ENCODE measurements around the gene SFXN1.

The SFXN1 gene

GRCh38 chr5:175548626-175549311 lies 70.4 kb downstream of the SFXN1 start:
- Histone ChIP-seq H3K27ac (ENCODE audit: insufficient read depth, low read length, poor library complexity, severe bottlenecking) (no peak overlapping the region), H3K4me1 (ENCODE audit: control insufficient read depth, insufficient read depth, low read length, poor library complexity, severe bottlenecking) (peaks cover 2% of the 10 kb centered on the region), H3K27me3 (replicated peaks; ENCODE audit: control insufficient read depth, insufficient read depth, low read length, poor library complexity, severe bottlenecking) (no peaks in the 10 kb centered on the region), H3K9me3 (ENCODE audit: control insufficient read depth, low read length) (no peaks in the 10 kb centered on the region), H3K36me3 (ENCODE audit: control insufficient read depth, insufficient read depth, low read length) (no peaks in the 10 kb centered on the region), H3K4me3 (ENCODE audit: insufficient read depth, low read depth, low read length, poor library complexity, severe bottlenecking) (no peak overlapping the region)
- DNase-seq = no peak

DNA sequence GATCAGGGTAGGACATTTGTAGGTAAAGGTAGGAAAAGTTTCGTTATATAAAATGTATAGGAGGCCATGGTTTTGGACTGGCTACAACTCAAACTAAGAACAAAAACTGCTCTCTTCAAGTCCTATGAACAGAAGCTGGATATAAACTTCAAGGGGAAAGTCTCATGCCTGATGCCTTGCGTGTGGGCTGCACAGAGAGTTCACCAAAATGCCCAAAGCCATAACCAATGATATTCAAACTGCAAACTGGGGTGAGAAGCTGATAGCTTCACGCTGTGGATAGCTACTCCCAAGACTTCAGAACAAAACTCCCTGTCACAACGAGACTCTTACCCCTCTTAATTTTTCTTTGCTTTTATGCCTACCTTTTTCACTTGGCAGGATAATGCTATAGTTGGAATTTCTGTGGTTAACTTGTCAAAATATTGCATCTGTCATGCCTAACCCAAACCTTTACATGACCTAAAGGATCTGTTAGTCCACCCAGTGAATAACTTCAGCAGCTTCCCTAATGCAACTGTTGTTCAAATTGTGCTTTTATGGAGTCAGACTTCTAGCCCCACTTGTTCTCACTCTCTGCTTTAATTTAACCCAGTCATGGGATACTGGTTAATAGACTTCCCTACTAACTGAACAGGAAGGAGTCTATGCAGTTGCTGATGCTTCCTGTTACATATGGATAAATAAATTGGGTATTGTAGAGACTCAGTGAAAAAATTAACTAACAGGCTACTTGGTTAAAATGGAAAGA lies 71.9 kb downstream of the SFXN1 start:
- DNase-seq = no peak
- no peaks in the 10 kb centered on the region for H3K9me3 ChIP-seq (ENCODE audit: control insufficient read depth, low read length)
- H3K4me3 ChIP-seq (ENCODE audit: insufficient read depth, low read depth, low read length, poor library complexity, severe bottlenecking) = no peak overlapping the region
- no peaks in the 10 kb centered on the region for H3K27me3 ChIP-seq (replicated peaks; ENCODE audit: control insufficient read depth, insufficient read depth, low read length, poor library complexity, severe bottlenecking)
- no peaks in the 10 kb centered on the region for H3K36me3 ChIP-seq (ENCODE audit: control insufficient read depth, insufficient read depth, low read length)
- no peak overlapping the region for H3K27ac ChIP-seq (ENCODE audit: insufficient read depth, low read length, poor library complexity, severe bottlenecking)
- peaks cover 2% of the 10 kb centered on the region for H3K4me1 ChIP-seq (ENCODE audit: control insufficient read depth, insufficient read depth, low read length, poor library complexity, severe bottlenecking)

GRCh38 chr5:175551266-175551665 lies 72.9 kb downstream of the SFXN1 start:
- Histone ChIP-seq H3K4me1 (ENCODE audit: control insufficient read depth, insufficient read depth, low read length, poor library complexity, severe bottlenecking) (peaks cover 2% of the 10 kb centered on the region), H3K27ac (ENCODE audit: insufficient read depth, low read length, poor library complexity, severe bottlenecking) (no peak overlapping the region), H3K9me3 (ENCODE audit: control insufficient read depth, low read length) (no peaks in the 10 kb centered on the region), H3K4me3 (ENCODE audit: insufficient read depth, low read depth, low read length, poor library complexity, severe bottlenecking) (no peak overlapping the region), H3K36me3 (ENCODE audit: control insufficient read depth, insufficient read depth, low read length) (no peaks in the 10 kb centered on the region), H3K27me3 (replicated peaks; ENCODE audit: control insufficient read depth, insufficient read depth, low read length, poor library complexity, severe bottlenecking) (no peaks in the 10 kb centered on the region)
- DNase-seq = no peak

GRCh38 chr5:175554296-175554695 lies 75.9 kb downstream of the SFXN1 start:
- H3K27ac ChIP-seq (ENCODE audit: insufficient read depth, low read length, poor library complexity, severe bottlenecking) = no peak overlapping the region
- no peaks in the 10 kb centered on the region for H3K9me3 ChIP-seq (ENCODE audit: control insufficient read depth, low read length)
- DNase-seq = no peak
- H3K4me3 ChIP-seq (ENCODE audit: insufficient read depth, low read depth, low read length, poor library complexity, severe bottlenecking) = no peak overlapping the region
- H3K27me3 ChIP-seq (replicated peaks; ENCODE audit: control insufficient read depth, insufficient read depth, low read length, poor library complexity, severe bottlenecking) = no peaks in the 10 kb centered on the region
- H3K4me1 ChIP-seq (ENCODE audit: control insufficient read depth, insufficient read depth, low read length, poor library complexity, severe bottlenecking) = no peaks in the 10 kb centered on the region
- no peaks in the 10 kb centered on the region for H3K36me3 ChIP-seq (ENCODE audit: control insufficient read depth, insufficient read depth, low read length)

GRCh38 chr5:175555168-175555785 lies 76.9 kb downstream of the SFXN1 start:
- no peaks in the 10 kb centered on the region for H3K36me3 ChIP-seq (ENCODE audit: control insufficient read depth, insufficient read depth, low read length)
- no peaks in the 10 kb centered on the region for H3K27me3 ChIP-seq (replicated peaks; ENCODE audit: control insufficient read depth, insufficient read depth, low read length, poor library complexity, severe bottlenecking)
- H3K4me1 ChIP-seq (ENCODE audit: control insufficient read depth, insufficient read depth, low read length, poor library complexity, severe bottlenecking) = no peaks in the 10 kb centered on the region
- no peaks in the 10 kb centered on the region for H3K9me3 ChIP-seq (ENCODE audit: control insufficient read depth, low read length)
- no peak overlapping the region for H3K4me3 ChIP-seq (ENCODE audit: insufficient read depth, low read depth, low read length, poor library complexity, severe bottlenecking)
- no peak for DNase-seq
- H3K27ac ChIP-seq (ENCODE audit: insufficient read depth, low read length, poor library complexity, severe bottlenecking) = no peak overlapping the region

GRCh38 chr5:175556794-175557193 lies 78.4 kb downstream of the SFXN1 start:
- DNase-seq = no peak
- H3K4me3 ChIP-seq (ENCODE audit: insufficient read depth, low read depth, low read length, poor library complexity, severe bottlenecking) = no peak overlapping the region
- no peaks in the 10 kb centered on the region for H3K4me1 ChIP-seq (ENCODE audit: control insufficient read depth, insufficient read depth, low read length, poor library complexity, severe bottlenecking)
- H3K27me3 ChIP-seq (replicated peaks; ENCODE audit: control insufficient read depth, insufficient read depth, low read length, poor library complexity, severe bottlenecking) = no peaks in the 10 kb centered on the region
- no peaks in the 10 kb centered on the region for H3K9me3 ChIP-seq (ENCODE audit: control insufficient read depth, low read length)
- no peaks in the 10 kb centered on the region for H3K36me3 ChIP-seq (ENCODE audit: control insufficient read depth, insufficient read depth, low read length)
- H3K27ac ChIP-seq (ENCODE audit: insufficient read depth, low read length, poor library complexity, severe bottlenecking) = no peak overlapping the region

DNA sequence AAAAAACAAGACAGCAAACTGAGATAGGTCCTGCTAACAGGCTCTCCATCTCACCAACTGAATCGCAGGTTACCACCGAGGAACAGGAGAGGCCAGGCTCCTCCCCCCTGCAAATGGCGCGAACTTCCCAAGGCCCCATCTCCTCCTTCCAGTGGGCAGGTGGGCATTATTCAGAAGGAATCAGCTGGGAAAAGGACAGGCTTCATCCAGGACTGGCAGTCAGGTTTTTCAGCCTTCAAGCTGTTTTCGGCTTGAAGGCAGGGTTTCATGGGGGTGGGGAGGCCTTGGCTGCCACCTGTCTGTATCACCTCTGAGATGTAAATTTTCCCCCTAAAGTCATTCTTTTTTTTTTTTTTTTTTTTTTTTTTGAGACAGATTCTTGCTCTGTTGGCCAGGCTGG lies 79.4 kb downstream of the SFXN1 start:
- H3K36me3 ChIP-seq (ENCODE audit: control insufficient read depth, insufficient read depth, low read length) = no peaks in the 10 kb centered on the region
- DNase-seq = no peak
- no peaks in the 10 kb centered on the region for H3K27me3 ChIP-seq (replicated peaks; ENCODE audit: control insufficient read depth, insufficient read depth, low read length, poor library complexity, severe bottlenecking)
- no peak overlapping the region for H3K4me3 ChIP-seq (ENCODE audit: insufficient read depth, low read depth, low read length, poor library complexity, severe bottlenecking)
- no peaks in the 10 kb centered on the region for H3K9me3 ChIP-seq (ENCODE audit: control insufficient read depth, low read length)
- H3K27ac ChIP-seq (ENCODE audit: insufficient read depth, low read length, poor library complexity, severe bottlenecking) = no peak overlapping the region
- no peaks in the 10 kb centered on the region for H3K4me1 ChIP-seq (ENCODE audit: control insufficient read depth, insufficient read depth, low read length, poor library complexity, severe bottlenecking)

- H3K4me1 ChIP-seq (ENCODE audit: control insufficient read depth, insufficient read depth, low read length, poor library complexity, severe bottlenecking) = no peaks in the 10 kb centered on the region
- H3K4me3 ChIP-seq (ENCODE audit: insufficient read depth, low read depth, low read length, poor library complexity, severe bottlenecking) = no peak overlapping the region
- H3K9me3 ChIP-seq (ENCODE audit: control insufficient read depth, low read length) = no peaks in the 10 kb centered on the region
- no peak overlapping the region for H3K27ac ChIP-seq (ENCODE audit: insufficient read depth, low read length, poor library complexity, severe bottlenecking)
- no peaks in the 10 kb centered on the region for H3K27me3 ChIP-seq (replicated peaks; ENCODE audit: control insufficient read depth, insufficient read depth, low read length, poor library complexity, severe bottlenecking)
- no peak for DNase-seq
- no peaks in the 10 kb centered on the region for H3K36me3 ChIP-seq (ENCODE audit: control insufficient read depth, insufficient read depth, low read length)
Observed at GRCh38 chr5:175558801-175559480, 80.6 kb downstream of the SFXN1 start.

GRCh38 chr5:175560011-175560410 lies 81.7 kb downstream of the SFXN1 start:
- Histone ChIP-seq H3K4me1 (ENCODE audit: control insufficient read depth, insufficient read depth, low read length, poor library complexity, severe bottlenecking) (no peaks in the 10 kb centered on the region), H3K27me3 (replicated peaks; ENCODE audit: control insufficient read depth, insufficient read depth, low read length, poor library complexity, severe bottlenecking) (no peaks in the 10 kb centered on the region), H3K9me3 (ENCODE audit: control insufficient read depth, low read length) (no peaks in the 10 kb centered on the region), H3K36me3 (ENCODE audit: control insufficient read depth, insufficient read depth, low read length) (no peaks in the 10 kb centered on the region), H3K27ac (ENCODE audit: insufficient read depth, low read length, poor library complexity, severe bottlenecking) (no peak overlapping the region), H3K4me3 (ENCODE audit: insufficient read depth, low read depth, low read length, poor library complexity, severe bottlenecking) (no peak overlapping the region)
- no peak for DNase-seq

GRCh38 chr5:175561085-175561484 lies 82.7 kb downstream of the SFXN1 start:
- Histone ChIP-seq H3K4me1 (ENCODE audit: control insufficient read depth, insufficient read depth, low read length, poor library complexity, severe bottlenecking) (no peaks in the 10 kb centered on the region), H3K4me3 (ENCODE audit: insufficient read depth, low read depth, low read length, poor library complexity, severe bottlenecking) (no peak overlapping the region), H3K36me3 (ENCODE audit: control insufficient read depth, insufficient read depth, low read length) (no peaks in the 10 kb centered on the region), H3K27me3 (replicated peaks; ENCODE audit: control insufficient read depth, insufficient read depth, low read length, poor library complexity, severe bottlenecking) (no peaks in the 10 kb centered on the region), H3K9me3 (ENCODE audit: control insufficient read depth, low read length) (no peaks in the 10 kb centered on the region), H3K27ac (ENCODE audit: insufficient read depth, low read length, poor library complexity, severe bottlenecking) (no peak overlapping the region)
- no peak for DNase-seq

Measured in effector memory CD4-positive, alpha-beta T cell (primary cell).